Effector memory CD4-positive, alpha-beta T cell (primary cell): Measurements from ENCODE around the gene ACAP3.
A peak's percentile ranks its signal among the peaks of the same experiment; 100 is the strongest.

Experiments used
- DNase-seq, 3 donors: peaks; one replicate each; pipeline ENCODE4 v3.0.0-alpha.2; 2020
- H3K27ac ChIP-seq: 2 replicates; pipeline ENCODE4 v1.7.0; 2013; ENCODE audit warnings: mild to moderate bottlenecking, low read length, moderate library complexity; ENCODE audit not compliant: insufficient read depth, poor library complexity, severe bottlenecking
- H3K27me3 ChIP-seq: replicated peaks from 2 replicates; pipeline ENCODE4 v1.7.0; 2013; ENCODE audit warnings: mild to moderate bottlenecking, low read length; ENCODE audit not compliant: insufficient read depth, control insufficient read depth, poor library complexity, severe bottlenecking
- H3K36me3 ChIP-seq: 2 replicates; pipeline ENCODE4 v1.7.0; 2013; ENCODE audit warnings: mild to moderate bottlenecking, low read length, moderate library complexity; ENCODE audit not compliant: control insufficient read depth, insufficient read depth
- H3K4me1 ChIP-seq: 2 replicates; pipeline ENCODE4 v1.7.0; 2013; ENCODE audit warnings: low read length, mild to moderate bottlenecking; ENCODE audit not compliant: control insufficient read depth, insufficient read depth, poor library complexity, severe bottlenecking
- H3K4me3 ChIP-seq: 2 replicates; pipeline ENCODE4 v1.7.0; 2013; ENCODE audit warnings: low read length, low read depth, mild to moderate bottlenecking; ENCODE audit not compliant: insufficient read depth, poor library complexity, severe bottlenecking
- H3K9me3 ChIP-seq: 2 replicates; pipeline ENCODE4 v1.7.0; 2013; ENCODE audit warnings: mild to moderate bottlenecking, low read length, moderate library complexity; ENCODE audit not compliant: control insufficient read depth

Gene ACAP3

GRCh38 chr1:1274299-1274930 lies 33.3 kb downstream of the ACAP3 start:
- DNase-seq: no peak
- no peaks in the 10 kb centered on the region for H3K27me3 ChIP-seq
- no peaks in the 10 kb centered on the region for H3K36me3 ChIP-seq
- H3K27ac ChIP-seq: peak overlapping the region; percentile 62
- H3K4me3 ChIP-seq: peak overlapping the region; percentile 72
- peaks cover 27% of the 10 kb centered on the region for H3K4me1 ChIP-seq
- no peaks in the 10 kb centered on the region for H3K9me3 ChIP-seq

GRCh38 chr1:1273512-1274298 lies 34.0 kb downstream of the ACAP3 start, which contains the start of gene UBE2J2:
Gene UBE2J2, minus strand, starts transcription at chr1:1273854. Its CDS starts 5,862 bp downstream, at chr1:1267992.
- Histone ChIP-seq H3K36me3 (no peaks in the 10 kb centered on the region), H3K4me3 (peak within 1 kb of the TSS; percentile 72), H3K9me3 (no peaks in the 10 kb centered on the region), H3K27ac (peak within 1 kb of the TSS; percentile 72), H3K27me3 (no peaks in the 10 kb centered on the region), H3K4me1 (peaks cover 27% of the 10 kb centered on the region)
- peak; percentile 84 to 91 (median 89) for DNase-seq

GRCh38 chr1:1273209-1273511 lies 34.6 kb downstream of the ACAP3 start:
- Histone ChIP-seq H3K27me3 (no peaks in the 10 kb centered on the region), H3K4me1 (peaks cover 27% of the 10 kb centered on the region), H3K27ac (peak overlapping the region; percentile 72), H3K9me3 (no peaks in the 10 kb centered on the region), H3K36me3 (peaks cover 4% of the 10 kb centered on the region), H3K4me3 (peak overlapping the region; percentile 72)
- no peak for DNase-seq

GRCh38 chr1:1272341-1273208 lies 35.2 kb downstream of the ACAP3 start:
- DNase-seq: no peak
- Histone ChIP-seq H3K4me3 (peak overlapping the region; percentile 72), H3K9me3 (no peaks in the 10 kb centered on the region), H3K27ac (peak overlapping the region; percentile 72), H3K27me3 (no peaks in the 10 kb centered on the region), H3K4me1 (peaks cover 27% of the 10 kb centered on the region), H3K36me3 (peaks cover 7% of the 10 kb centered on the region)

- Histone ChIP-seq H3K27ac (no peak overlapping the region), H3K9me3 (no peaks in the 10 kb centered on the region), H3K4me1 (peaks cover 27% of the 10 kb centered on the region), H3K4me3 (no peak overlapping the region), H3K36me3 (peaks cover 13% of the 10 kb centered on the region), H3K27me3 (no peaks in the 10 kb centered on the region)
- DNase-seq: no peak
These were observed 36.9 kb downstream of the ACAP3 start for GRCh38 chr1:1270813-1271212.

- no peaks in the 10 kb centered on the region for H3K27me3 ChIP-seq
- H3K36me3 ChIP-seq: peaks cover 26% of the 10 kb centered on the region
- DNase-seq: no peak
- peaks cover 22% of the 10 kb centered on the region for H3K4me1 ChIP-seq
- H3K4me3 ChIP-seq: no peak overlapping the region
- H3K27ac ChIP-seq: no peak overlapping the region
- H3K9me3 ChIP-seq: no peaks in the 10 kb centered on the region
These were observed 39.4 kb downstream of the ACAP3 start for GRCh38 chr1:1268284-1268682.

- H3K27me3 ChIP-seq: no peaks in the 10 kb centered on the region
- H3K9me3 ChIP-seq: no peaks in the 10 kb centered on the region
- no peak overlapping the region for H3K27ac ChIP-seq
- peaks cover 32% of the 10 kb centered on the region for H3K36me3 ChIP-seq
- H3K4me3 ChIP-seq: no peak overlapping the region
- no peak for DNase-seq
- peaks cover 20% of the 10 kb centered on the region for H3K4me1 ChIP-seq
These were observed 40.0 kb downstream of the ACAP3 start for GRCh38 chr1:1267488-1268283.

- no peaks in the 10 kb centered on the region for H3K27me3 ChIP-seq
- no peak for DNase-seq
- peaks cover 47% of the 10 kb centered on the region for H3K36me3 ChIP-seq
- H3K27ac ChIP-seq: no peak overlapping the region
- no peak overlapping the region for H3K4me3 ChIP-seq
- H3K9me3 ChIP-seq: no peaks in the 10 kb centered on the region
- H3K4me1 ChIP-seq: peaks cover 4% of the 10 kb centered on the region
These were observed 42.9 kb downstream of the ACAP3 start for GRCh38 chr1:1264868-1265272.

GRCh38 chr1:1264026-1264425 lies 43.7 kb downstream of the ACAP3 start:
- DNase-seq: no peak
- H3K27ac ChIP-seq: no peak overlapping the region
- H3K4me3 ChIP-seq: no peak overlapping the region
- no peaks in the 10 kb centered on the region for H3K9me3 ChIP-seq
- H3K4me1 ChIP-seq: peaks cover 4% of the 10 kb centered on the region
- no peaks in the 10 kb centered on the region for H3K27me3 ChIP-seq
- H3K36me3 ChIP-seq: peaks cover 52% of the 10 kb centered on the region
